A673 (cell line): ENCODE results near the gene RPS6KA2. TPM values are rescaled to one million over a fixed set of nuclear protein-coding genes. Genes with fewer than 3 reads are reported as not detected.
"Not testable (repeated sequence)": the region's sequence is repeated elsewhere in the genome, so short reads cannot be mapped to it uniquely, and the experiment has no call there.

Experiments used
- BruUV-seq: library from RNA; stranded (reverse); fragments of 400-500 nt; replicated peaks from 2 replicates; lab custom pipeline; 2021; lab: Mats Ljungman, UMichigan
- CTCF ChIA-PET: fragments of 300-600 bp; sonication (Branson Sonifier 250); formaldehyde crosslinking; loops from one replicate; lab custom pipeline; 2022; ENCODE audit warnings: antibody characterized with exemption; lab: Charles Lee
- POLR2A ChIA-PET: fragments of 300-600 bp; sonication (Branson Sonifier 250); formaldehyde crosslinking; loops from one replicate; lab custom pipeline; 2022; ENCODE audit warnings: antibody characterized with exemption; ENCODE audit not compliant: low non-redundant PET; lab: Charles Lee
- DNase-seq: peaks from one replicate; pipeline ENCODE4 v3.0.0-alpha.2; 2015; ENCODE audit warnings: low spot score
- H3K27ac ChIP-seq: fragments of 200-600 bp; sonication (generic); 2 replicates; pipeline ENCODE4 v1.5.1; 2016; ENCODE audit warnings: mixed run types, low read depth, mild to moderate bottlenecking, mixed read lengths, antibody characterized with exemption, low read length; ENCODE audit not compliant: poor library complexity, severe bottlenecking
- H3K27me3 ChIP-seq: fragments of 200-600 bp; sonication (generic); replicated peaks from 2 replicates; pipeline ENCODE4 v1.6.1; 2017; ENCODE audit warnings: mixed run types, low read depth, mild to moderate bottlenecking, mixed read lengths, antibody characterized with exemption, low read length; ENCODE audit not compliant: insufficient read depth, poor library complexity
- H3K36me3 ChIP-seq: fragments of 200-600 bp; sonication (generic); 2 replicates; pipeline ENCODE4 v1.6.1; 2016; ENCODE audit warnings: mixed run types, mild to moderate bottlenecking, mixed read lengths, antibody characterized with exemption, low read length; ENCODE audit not compliant: insufficient read depth, poor library complexity, severe bottlenecking
- H3K4me1 ChIP-seq: fragments of 200-600 bp; sonication (generic); 2 replicates; pipeline ENCODE4 v1.6.1; 2017; ENCODE audit warnings: mixed run types, mild to moderate bottlenecking, mixed read lengths, antibody characterized with exemption, low read length; ENCODE audit not compliant: insufficient read depth, poor library complexity, severe bottlenecking
- H3K4me3 ChIP-seq: fragments of 200-600 bp; sonication (generic); 2 replicates; pipeline ENCODE4 v1.5.1; 2016; ENCODE audit warnings: low read depth, mixed run types, mild to moderate bottlenecking, mixed read lengths, low read length; ENCODE audit not compliant: poor library complexity, severe bottlenecking
- H3K9me3 ChIP-seq: fragments of 200-600 bp; sonication (generic); 2 replicates; pipeline ENCODE4 v1.6.1; 2016; ENCODE audit warnings: mixed run types, low read depth, mild to moderate bottlenecking, mixed read lengths, antibody characterized with exemption, low read length; ENCODE audit not compliant: poor library complexity, severe bottlenecking
- CTCF ChIP-seq: fragments of 300-800, 200-600 bp; sonication (generic); conservative IDR thresholded peaks from 2 replicates; pipeline ENCODE4 v1.5.1; 2017; ENCODE audit warnings: low read depth, mild to moderate bottlenecking, antibody characterized with exemption, low read length, moderate library complexity, mixed read lengths
- EZH2 ChIP-seq: fragments of 200-600 bp; sonication (generic); IDR thresholded peaks from 2 replicates; pipeline ENCODE4 v1.6.1; 2017; ENCODE audit warnings: borderline replicate concordance, low read depth, mild to moderate bottlenecking, mixed read lengths, antibody characterized with exemption, low read length; ENCODE audit not compliant: poor library complexity, severe bottlenecking
- intact Hi-C: fragments of 100-400 bp; cut with micrococcal nuclease; formaldehyde crosslinking; loops from one replicate; pipeline ENCODE4 v1.10.0; 2022; ENCODE audit not compliant: unreplicated experiment
- total RNA-seq: library from RNA; stranded (reverse); gene quantifications from 2 replicates; pipeline ENCODE4 v1.2.3, GENCODE V29; 2021

Gene RPS6KA2
- total RNA-seq, 1 experiment from 2014 or later = 30.1 TPM

GRCh38 chr6:166402582-166403277 lies 224.3 kb downstream of the RPS6KA2 start:
- Histone ChIP-seq H3K36me3 (no peaks in the 10 kb centered on the region), H3K4me1 (peaks cover 11% of the 10 kb centered on the region), H3K27ac (no peak overlapping the region), H3K9me3 (no peaks in the 10 kb centered on the region), H3K4me3 (no peak overlapping the region), H3K27me3 (no peaks in the 10 kb centered on the region)
- intact Hi-C loops = loop anchor here (5.0 kb wide), 1 partner anchor 230 kb away; no protein-coding TSS in a partner anchor
- DNase-seq = peak; percentile 91
- no peak for TF ChIP-seq CTCF
- no peak for TF ChIP-seq EZH2
- CTCF ChIA-PET = interaction anchor here (0.7 kb wide), 1 partner anchor 246 kb away, joined by 8 read pairs; no protein-coding TSS in a partner anchor
- POLR2A ChIA-PET = no interaction called here
- no TSS peak for BruUV-seq

GRCh38 chr6:166400649-166401250 lies 226.3 kb downstream of the RPS6KA2 start:
- ChIA-PET CTCF (interaction anchor here (0.8 to 1.5 kb wide), 5 partner anchors 82 to 244 kb away, joined by 3 to 10 read pairs (median 4); no protein-coding TSS in a partner anchor), POLR2A (interaction anchor here (0.6 kb wide), 1 partner anchor 165 kb away, joined by 7 read pairs; no protein-coding TSS in a partner anchor)
- not testable (repeated sequence) for BruUV-seq, H3K27me3 ChIP-seq, H3K9me3 ChIP-seq, H3K36me3 ChIP-seq, H3K27ac ChIP-seq, H3K4me3 ChIP-seq
- intact Hi-C loops = loop anchor here (1.0 to 5.0 kb wide), 4 partner anchors 88 to 243 kb away; no protein-coding TSS in a partner anchor
- peak; percentile 77 for DNase-seq
- TF ChIP-seq CTCF = peak; percentile 76
- H3K4me1 ChIP-seq = peaks cover 11% of the 10 kb centered on the region

- no peaks in the 10 kb centered on the region for H3K9me3 ChIP-seq
- BruUV-seq = no TSS peak
- intact Hi-C loops = loop anchor here (1.0 to 5.0 kb wide), 3 partner anchors 87 to 228 kb away; no protein-coding TSS in a partner anchor
- no peaks in the 10 kb centered on the region for H3K36me3 ChIP-seq
- no peak overlapping the region for H3K4me3 ChIP-seq
- peaks cover 11% of the 10 kb centered on the region for H3K4me1 ChIP-seq
- no peak for DNase-seq
- no peaks in the 10 kb centered on the region for H3K27me3 ChIP-seq
- no peak for TF ChIP-seq EZH2
- no peak for TF ChIP-seq CTCF
- CTCF ChIA-PET = interaction anchor here (0.8 to 1.5 kb wide), 5 partner anchors 81 to 243 kb away, joined by 3 to 10 read pairs (median 4); no protein-coding TSS in a partner anchor
- POLR2A ChIA-PET = interaction anchor here (0.6 kb wide), 1 partner anchor 164 kb away, joined by 7 read pairs; no protein-coding TSS in a partner anchor
- H3K27ac ChIP-seq = no peak overlapping the region
Measured at GRCh38 chr6:166400181-166400580, 226.9 kb downstream of the RPS6KA2 start.
